HTR-8/SVneo (cell line): ENCODE results near the gene ANKRD7.
"Not testable (repeated sequence)": the region's sequence is repeated elsewhere in the genome, so short reads cannot be mapped to it uniquely, and the experiment has no call there.

ENCODE experiments used
- DNase-seq: peaks from one replicate; pipeline ENCODE4 v3.0.0; 2011; ENCODE audit warnings: low spot score, mixed read lengths; ENCODE audit not compliant: insufficient read length
- FAIRE-seq: peaks from 2 replicates; lab custom pipeline; 2011; peaks lifted over from hg19 to GRCh38; lab: Jason Lieb, UNC

The ANKRD7 gene

DNA sequence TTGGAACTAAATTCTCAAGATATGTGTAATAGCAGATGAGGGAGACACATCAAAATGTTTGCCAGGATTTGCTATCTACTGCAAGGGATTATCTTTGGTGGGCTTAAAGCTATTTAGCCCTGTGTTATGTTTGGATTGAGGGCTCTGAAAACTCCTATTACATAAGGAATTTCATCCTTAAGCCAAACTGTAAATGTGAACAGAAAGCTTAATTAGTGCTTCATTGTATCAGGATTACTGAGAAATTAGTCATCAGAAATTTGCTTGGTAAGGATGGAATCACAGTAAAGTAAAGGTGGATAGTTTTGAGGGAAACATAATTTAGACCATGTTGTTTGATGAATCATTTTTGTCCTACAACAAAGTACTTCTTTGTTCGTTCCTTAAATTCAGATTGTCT lies 8.3 kb downstream of the ANKRD7 start:
- DNase-seq, result no peak
- FAIRE-seq, result no peak

DNA sequence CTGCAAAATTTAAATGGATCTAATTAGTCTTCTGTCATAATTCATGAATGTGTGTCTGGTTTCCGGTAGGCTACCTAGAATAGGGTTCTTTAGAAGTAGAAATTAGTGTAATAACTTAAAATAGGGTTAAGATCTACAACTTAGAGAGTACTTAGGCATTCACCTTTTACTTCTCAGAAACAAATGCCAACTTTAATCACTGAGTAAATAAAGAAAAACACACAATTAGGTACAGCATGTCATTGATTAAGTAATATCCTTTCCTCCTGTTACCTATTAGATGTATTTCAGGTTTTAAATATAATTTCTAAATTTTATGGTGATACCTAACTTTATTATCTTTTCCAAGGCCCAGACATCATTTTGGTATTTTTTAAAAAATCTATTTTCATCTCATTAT lies 9.3 kb downstream of the ANKRD7 start:
- FAIRE-seq (no peak), DNase-seq (no peak)

DNA sequence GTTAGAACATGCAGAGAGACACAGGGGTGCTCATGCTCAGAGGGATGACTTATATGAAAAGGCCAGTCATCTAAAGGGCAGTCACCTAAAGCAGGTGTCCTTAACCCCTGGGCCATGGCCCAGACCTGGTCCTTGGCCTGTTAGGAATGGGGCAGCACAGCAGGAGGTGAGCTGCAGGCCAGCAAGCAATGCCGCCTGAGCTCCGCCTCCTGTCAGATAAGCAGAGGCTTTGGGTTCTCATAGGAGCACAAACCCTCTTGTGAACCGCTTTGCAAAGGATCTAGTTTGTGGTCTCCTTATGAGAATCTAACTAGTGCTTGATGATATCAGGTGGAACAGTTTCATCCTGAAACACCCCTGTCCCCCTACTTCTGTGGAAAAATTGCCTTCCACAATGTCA lies 14.5 kb downstream of the ANKRD7 start:
- FAIRE-seq (no peak), DNase-seq (no peak)

DNA sequence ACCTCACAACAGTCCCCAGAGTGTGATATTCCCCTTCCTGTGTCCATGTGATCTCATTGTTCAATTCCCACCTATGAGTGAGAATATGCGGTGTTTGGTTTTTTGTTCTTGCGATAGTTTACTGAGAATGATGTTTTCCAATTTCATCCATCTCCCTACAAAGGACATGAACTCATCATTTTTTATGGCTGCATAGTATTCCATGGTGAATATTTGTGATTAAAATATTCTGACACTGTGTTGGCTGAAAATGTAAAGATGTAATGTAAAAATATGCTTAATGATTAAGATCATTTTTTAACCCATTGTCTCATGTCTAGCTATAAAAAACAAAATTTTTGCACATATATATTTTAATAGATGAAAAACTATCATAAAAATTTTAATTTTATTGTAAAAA lies 15.8 kb downstream of the ANKRD7 start:
- DNase-seq, FAIRE-seq: not testable (repeated sequence)

DNA sequence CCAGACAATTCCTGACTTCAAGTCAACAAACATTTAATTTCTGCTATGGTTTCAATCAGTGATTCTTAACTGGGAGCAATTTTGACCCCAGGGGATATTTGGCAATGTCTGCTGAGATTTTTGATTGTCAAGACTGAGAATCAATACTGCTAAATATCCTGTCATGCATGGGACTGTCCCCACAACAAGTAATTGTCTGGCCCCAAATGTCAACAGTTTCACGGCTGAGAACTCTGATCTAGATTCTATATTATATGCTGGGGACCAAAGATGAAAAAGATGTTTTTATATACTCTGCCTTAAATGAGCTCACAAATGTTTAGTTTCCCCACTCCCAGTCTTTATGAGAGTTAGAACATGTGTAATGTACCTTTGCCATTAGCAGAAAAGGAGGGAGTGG lies 19.2 kb downstream of the ANKRD7 start:
- FAIRE-seq (no peak), DNase-seq (no peak)

DNA sequence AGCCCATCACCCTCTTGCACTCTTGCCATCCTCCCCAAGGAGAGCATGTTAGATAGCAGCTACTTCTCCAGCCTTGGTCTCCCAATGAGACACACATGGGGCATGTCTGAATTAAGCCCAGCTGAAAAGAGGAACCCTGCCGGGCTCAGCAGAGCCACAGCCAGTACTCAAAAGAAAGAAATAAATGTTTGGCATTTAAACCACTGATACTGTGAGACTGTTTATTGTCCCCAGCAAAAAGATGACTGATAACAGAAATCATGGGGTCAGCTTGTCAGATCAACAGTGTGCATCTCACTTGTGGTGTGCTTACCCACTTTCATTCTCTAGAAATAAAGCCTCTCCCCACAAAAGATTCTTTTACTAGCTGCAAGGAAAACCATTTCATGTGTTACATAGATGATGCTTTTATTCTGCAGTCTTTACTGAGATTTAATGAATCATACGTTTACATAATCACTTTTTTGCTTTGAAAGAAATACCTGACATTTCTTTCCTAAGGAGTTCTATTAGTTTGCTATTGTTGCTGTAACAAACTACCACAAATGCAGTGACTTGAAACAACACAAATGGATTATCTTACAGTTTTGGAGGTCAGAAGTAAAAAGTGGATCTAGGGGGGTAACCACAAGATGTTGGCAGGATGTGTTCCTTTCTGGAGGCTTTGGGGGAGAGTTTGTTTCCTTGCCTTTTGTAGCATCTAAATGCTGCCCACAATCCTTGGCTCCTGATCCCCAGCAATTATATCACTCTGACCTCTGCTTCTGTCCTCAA lies 20.9 kb downstream of the ANKRD7 start:
- DNase-seq, result no peak
- no peak for FAIRE-seq

DNA sequence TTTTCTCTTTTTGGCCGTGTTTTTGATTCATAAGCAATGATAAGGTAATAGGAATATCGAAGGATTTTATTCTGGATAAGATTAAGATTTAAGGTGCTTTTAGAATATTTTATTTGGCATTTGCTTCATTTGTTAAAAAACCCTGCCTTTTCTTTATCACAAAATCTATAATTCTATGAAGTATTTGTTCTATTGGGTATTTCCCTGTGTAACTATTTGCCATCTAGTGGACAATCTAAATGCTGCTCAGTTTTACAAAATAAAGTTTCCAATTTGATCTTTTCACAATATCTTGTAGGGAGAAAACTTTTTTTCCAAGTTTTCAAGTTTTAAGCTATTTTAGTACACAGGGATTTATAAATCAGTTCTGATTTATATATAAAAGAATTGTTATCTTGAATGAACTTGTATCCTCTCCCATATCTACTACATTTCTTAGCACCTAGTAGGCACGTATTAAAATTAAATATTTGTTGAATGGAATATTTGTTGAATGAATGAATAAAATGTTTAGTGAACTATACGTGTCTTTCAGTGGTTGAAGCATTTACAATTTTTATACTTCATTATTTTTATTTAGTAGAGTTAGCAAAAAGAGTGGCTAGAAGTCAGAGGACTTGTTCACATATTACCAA lies 26.5 kb downstream of the ANKRD7 start:
- FAIRE-seq, result no peak
- DNase-seq, result no peak

DNA sequence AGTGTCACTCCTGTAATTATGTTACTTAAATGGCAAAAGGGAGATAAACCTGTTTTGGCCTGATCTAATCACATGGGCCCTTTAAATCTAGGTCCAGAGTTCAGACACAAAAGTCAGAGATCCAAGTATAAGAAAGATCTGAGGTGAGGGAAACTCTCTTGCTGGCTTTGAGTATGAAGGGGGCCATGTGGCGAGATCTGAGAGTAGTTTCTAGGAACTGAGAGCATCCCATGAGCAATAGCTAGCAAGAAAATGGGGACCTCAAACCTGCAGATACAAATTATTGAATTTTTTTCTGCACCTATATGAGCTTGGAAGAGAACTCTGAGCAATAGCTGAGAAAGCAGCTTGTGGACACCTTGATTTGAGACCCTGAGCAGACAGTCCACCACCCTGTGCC lies 27.6 kb downstream of the ANKRD7 start:
- FAIRE-seq (no peak), DNase-seq (no peak)

DNA sequence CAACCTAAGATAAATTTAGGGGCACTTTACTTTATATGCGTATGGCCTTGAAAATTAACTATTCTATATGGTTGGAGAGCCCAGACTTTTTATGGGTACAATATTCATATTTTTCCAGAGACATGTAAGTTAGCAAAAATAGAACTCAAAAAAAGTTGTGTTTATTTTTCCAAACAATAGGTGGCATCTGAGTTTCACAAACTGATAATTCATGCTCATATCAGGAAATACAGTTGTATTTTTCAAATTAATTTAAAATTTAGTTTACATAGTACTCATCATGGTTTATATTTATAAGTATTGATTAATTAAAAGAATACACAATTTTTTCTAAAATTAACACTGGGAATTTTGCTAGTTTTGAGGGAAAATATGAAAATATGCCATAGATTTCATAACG lies 34.6 kb downstream of the ANKRD7 start:
- DNase-seq (no peak), FAIRE-seq (no peak)

DNA sequence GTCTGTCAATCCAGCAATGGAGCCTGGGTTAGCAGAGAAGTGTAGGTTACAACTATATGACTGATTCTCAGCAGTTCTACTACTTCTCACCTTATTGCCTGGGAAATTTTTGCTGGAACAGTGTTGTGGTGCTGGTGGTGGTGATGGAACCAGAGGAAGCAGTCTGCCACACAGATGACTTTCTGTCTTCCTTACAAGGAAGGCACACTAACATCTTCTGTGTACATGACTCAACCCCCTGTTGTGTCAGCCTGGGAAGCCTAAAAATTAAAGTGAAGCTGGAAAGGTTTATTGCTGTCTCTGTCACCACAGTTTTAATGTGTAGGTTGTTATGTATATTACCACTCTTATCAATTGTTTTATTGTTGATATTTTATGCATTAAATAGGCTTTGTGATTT lies 40.3 kb downstream of the ANKRD7 start:
- DNase-seq (no peak), FAIRE-seq (no peak)

DNA sequence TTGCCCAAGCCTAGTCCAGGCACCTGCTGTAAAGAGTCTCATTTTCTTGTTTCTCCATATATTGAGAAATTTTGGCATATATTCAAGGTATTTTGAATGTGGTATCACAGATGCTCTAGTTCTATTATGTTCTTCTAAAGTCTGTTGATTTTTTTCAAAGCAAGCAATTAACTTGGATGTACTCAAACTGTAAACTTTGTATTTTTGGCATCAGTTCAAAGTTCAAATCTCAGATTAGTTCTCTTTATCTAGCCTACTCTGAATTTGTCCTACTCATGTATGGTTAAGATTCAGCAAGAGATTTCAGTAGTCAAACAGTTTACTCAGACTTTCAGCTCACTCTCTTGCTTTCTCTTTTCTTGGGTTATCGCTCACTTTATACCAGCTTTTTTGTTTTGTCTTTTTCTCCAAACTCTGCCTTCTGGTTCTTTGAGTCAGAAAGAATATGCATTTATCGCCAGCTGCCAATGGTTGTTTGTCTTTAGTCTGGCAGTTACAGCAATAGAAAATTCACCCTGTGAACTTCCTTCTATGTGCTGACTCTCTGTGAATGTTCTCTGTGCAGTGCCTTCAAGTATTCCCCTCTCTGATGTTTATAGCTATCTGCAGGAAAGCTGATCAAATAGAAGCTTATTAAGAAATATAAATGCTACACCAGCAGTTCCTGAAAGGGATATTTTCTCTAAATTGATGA lies 56.0 kb downstream of the ANKRD7 start:
- FAIRE-seq, result no peak
- no peak for DNase-seq

DNA sequence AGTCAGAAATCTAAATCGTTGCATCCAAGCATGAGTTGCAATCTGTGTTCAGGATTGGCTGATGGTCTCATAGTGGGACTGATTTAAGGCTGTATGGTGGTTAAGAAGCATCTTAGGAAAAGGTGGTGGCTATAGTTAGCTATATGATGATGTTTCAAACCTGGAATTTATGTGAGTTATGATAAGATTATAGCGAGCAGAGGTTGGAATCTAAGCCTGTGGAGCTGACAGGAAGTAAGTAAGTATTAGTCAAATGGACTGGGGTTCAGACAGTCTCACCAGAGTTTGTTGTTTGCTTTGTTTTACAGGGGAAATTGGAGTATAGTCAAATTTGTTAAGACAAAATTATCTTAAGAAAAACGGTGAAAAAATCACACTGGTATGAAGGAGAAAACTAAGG lies 56.7 kb downstream of the ANKRD7 start:
- DNase-seq (no peak), FAIRE-seq (no peak)

DNA sequence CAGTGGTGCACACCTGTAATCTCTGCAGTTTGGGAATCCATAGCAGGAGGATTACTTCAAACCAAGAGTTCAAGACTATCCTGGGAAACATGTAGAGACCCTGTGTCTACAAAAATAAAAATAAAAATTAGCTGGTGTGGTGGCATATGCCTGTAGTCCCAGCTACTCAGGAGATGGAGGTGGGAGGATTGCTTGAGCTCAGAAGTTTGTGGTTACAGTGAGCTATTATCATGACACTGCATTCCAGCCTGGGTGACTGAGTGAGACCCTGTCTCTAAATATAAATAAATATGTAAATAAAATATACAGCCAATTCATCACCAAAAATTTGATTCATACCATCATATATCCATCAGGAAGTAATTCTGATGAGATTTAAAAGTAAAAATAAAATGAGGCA lies 60.9 kb downstream of the ANKRD7 start:
- FAIRE-seq (no peak), DNase-seq (no peak)

DNA sequence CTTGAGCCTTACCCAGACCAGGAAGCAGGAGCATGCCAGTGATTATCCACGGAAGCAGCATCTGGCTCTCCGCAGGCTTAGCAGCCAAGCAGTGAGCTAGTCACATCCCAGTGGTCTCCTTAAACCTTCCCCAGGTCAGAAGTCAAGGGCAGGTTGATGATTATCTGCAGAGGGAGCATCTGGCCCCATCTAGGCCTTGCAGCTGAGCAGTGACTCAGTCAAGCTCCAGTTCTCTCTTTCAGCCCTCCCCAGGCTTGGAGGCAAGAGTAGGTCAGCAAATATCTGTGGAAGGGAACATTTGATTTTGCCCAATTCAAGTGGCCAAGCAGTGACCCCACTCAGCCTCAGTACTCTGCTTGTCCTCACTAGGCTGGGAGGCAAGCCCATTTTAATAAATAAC lies 61.6 kb downstream of the ANKRD7 start:
- FAIRE-seq, result no peak
- DNase-seq, result no peak

DNA sequence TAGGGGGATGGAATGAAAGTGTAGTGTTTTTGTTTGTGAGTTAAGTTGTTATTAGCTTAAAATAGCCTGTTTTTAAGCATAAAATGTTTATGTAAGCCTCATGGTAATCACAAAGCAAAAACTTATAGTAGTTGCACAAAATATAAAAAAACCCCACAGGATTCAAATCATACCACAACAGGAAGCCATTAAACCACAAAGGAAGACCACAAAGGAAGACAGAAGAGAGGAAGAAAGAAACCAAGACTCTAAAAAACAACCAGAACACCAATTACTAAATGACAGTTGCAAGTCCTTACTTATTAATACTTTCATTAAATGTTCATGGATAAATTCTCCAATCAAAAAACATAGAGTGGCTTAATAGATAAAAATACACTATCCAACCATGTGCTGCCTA lies 63.6 kb downstream of the ANKRD7 start:
- FAIRE-seq, result no peak
- DNase-seq, result no peak

DNA sequence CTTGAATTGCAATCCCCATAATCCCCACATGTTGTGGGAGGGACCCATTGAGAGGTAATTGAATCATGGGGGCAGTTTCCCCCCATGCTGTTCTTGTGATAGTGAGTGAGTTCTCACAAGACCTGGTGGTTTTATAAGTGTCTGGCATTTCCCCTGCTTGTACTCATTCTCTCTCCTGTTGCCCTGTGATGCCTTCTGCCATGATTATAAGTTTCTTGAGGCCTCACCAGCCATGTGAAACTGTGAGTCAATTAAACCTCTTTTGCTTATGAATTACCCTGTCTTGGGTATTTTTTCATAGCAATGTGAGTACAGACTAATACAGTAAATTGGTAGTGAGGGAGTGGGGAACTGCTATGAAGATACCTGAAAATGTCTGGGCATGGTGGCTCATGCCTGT lies 65.0 kb downstream of the ANKRD7 start:
- FAIRE-seq, result no peak

More for the DNA sequence above, 65.0 kb downstream of the ANKRD7 start:
- DNase-seq, result no peak
